Activated naive CD4-positive, alpha-beta T cell treated with anti-CD3 and anti-CD28 coated beads, Interleukin-2, amount 10 ng/mL, durations not matched to agents 7 days and 5 days (primary cell): ENCODE measurements around the gene TBC1D22A.

Experiments
- CTCF ChIA-PET: fragments of 350-600 bp; sonication (Branson Sonifier 250); formaldehyde crosslinking; loops from one replicate; lab custom pipeline; 2021; ENCODE audit warnings: antibody characterized with exemption; lab: Charles Lee
- DNase-seq: peaks from one replicate; pipeline ENCODE4 v3.0.0-alpha.2; 2020
- H3K27ac Mint-ChIP-seq: one replicate; pipeline ENCODE4 v1.8.0; 2021; ENCODE audit warnings: mild to moderate bottlenecking, moderate library complexity, mixed read lengths
- H3K27me3 Mint-ChIP-seq: one replicate; pipeline ENCODE4 v1.8.0; 2021; ENCODE audit warnings: mild to moderate bottlenecking, mixed read lengths
- H3K36me3 Mint-ChIP-seq: one replicate; pipeline ENCODE4 v1.8.0; 2021; ENCODE audit warnings: mixed read lengths
- H3K4me1 Mint-ChIP-seq: one replicate; pipeline ENCODE4 v1.8.0; 2021; ENCODE audit warnings: mixed read lengths
- H3K4me3 Mint-ChIP-seq: one replicate; pipeline ENCODE4 v1.8.0; 2021; ENCODE audit warnings: mild to moderate bottlenecking, moderate library complexity, mixed read lengths
- H3K9me3 Mint-ChIP-seq: one replicate; pipeline ENCODE4 v1.8.0; 2021; ENCODE audit warnings: mixed read lengths

Gene TBC1D22A

GRCh38 chr22:47208630-47209029 lies 446.2 kb downstream of the TBC1D22A start:
- Mint-ChIP-seq H3K27me3 (no peaks in the 10 kb centered on the region), H3K9me3 (peaks cover 9% of the 10 kb centered on the region), H3K4me3 (no peak overlapping the region), H3K27ac (no peak overlapping the region), H3K4me1 (no peaks in the 10 kb centered on the region), H3K36me3 (no peaks in the 10 kb centered on the region)
- CTCF ChIA-PET = no interaction called here
- DNase-seq = no peak

DNA sequence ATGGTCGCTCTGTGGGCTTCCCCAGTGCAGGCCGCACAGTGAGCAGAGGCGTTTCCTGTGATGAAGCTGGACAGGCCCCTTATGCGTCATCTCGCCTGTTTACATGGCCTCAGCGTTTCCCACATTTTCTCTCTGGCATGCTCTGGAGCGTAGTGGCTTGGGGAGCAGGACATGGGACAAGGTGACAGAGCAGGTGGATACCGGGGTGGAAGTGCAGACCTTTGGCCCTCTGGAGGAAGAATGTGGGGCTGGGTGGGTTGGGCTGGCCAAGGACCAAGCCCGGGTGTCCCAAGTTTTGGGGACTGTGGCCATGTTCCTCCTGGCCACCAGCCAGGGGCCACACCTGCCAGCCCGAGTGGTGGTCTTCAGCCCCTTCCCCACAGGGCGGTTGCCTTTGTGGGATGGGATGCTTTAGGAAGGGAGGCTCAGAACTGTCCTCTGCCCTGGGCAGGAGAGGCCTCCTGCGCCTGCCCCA lies 446.6 kb downstream of the TBC1D22A start:
- H3K27me3 Mint-ChIP-seq = no peaks in the 10 kb centered on the region
- H3K9me3 Mint-ChIP-seq = peaks cover 9% of the 10 kb centered on the region
- H3K4me1 Mint-ChIP-seq = no peaks in the 10 kb centered on the region

DNA sequence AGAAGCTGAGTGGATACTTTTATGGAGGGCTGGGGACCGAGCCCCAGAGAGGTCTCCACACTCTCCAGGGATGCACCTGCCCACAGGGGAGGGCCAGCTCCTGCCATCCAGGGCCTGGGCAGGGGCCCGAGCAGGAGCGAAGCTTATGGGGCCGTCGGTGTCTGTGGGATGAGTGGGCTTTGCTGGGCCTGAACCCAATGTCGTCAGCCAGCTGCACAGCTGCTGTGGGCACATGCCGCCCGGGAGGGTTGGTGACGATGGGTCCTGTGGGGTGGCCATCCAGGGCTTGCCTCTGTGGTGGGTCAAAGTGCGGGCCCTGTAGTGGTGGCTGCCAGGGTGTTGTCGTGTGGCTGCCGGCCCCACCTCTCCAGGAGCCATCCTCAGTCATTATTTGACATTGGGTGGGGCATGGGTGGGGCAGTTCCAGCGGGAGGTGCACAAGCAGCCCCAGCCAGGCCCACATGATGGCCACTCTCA lies 447.1 kb downstream of the TBC1D22A start:
- DNase-seq = no peak
- Mint-ChIP-seq H3K36me3 (no peaks in the 10 kb centered on the region), H3K4me1 (no peaks in the 10 kb centered on the region), H3K4me3 (no peak overlapping the region), H3K9me3 (peaks cover 9% of the 10 kb centered on the region), H3K27ac (no peak overlapping the region), H3K27me3 (no peaks in the 10 kb centered on the region)
- CTCF ChIA-PET = no interaction called here

More for the DNA sequence above, 446.6 kb downstream of the TBC1D22A start:
- no peak overlapping the region for H3K4me3 Mint-ChIP-seq
- DNase-seq = no peak
- no peaks in the 10 kb centered on the region for H3K36me3 Mint-ChIP-seq
- H3K27ac Mint-ChIP-seq = no peak overlapping the region
- CTCF ChIA-PET = no interaction called here

DNA sequence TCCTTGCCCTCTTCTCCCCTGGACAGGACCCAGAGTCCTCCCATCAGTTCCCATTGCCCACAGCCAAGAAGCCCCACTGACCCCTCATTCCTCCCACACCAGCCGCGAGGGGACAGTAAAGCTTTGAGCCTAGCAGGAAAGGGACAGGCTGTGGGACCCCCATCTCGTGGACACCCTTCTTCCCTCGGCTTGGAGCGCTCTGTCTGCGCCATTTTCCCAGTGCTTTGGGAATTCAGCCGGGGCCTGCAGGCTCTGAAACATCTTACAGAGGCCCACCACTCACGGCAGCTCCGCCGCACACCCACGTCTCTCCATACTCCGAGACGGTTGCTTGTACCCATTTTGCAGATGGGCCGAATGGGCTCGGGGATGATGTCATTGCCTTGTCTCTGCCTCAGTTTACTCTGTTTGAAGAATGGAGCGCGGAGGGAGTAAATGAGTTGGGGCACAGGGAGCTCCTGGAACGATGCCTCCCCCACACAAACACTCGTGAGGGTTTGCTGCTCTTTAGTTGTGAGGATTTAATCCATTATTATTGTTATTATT lies 447.7 kb downstream of the TBC1D22A start:
- H3K4me3 Mint-ChIP-seq = no peak overlapping the region
- no peak for DNase-seq
- H3K4me1 Mint-ChIP-seq = no peaks in the 10 kb centered on the region
- no peak overlapping the region for H3K27ac Mint-ChIP-seq
- CTCF ChIA-PET = no interaction called here
- peaks cover 9% of the 10 kb centered on the region for H3K9me3 Mint-ChIP-seq
- no peaks in the 10 kb centered on the region for H3K27me3 Mint-ChIP-seq
- no peaks in the 10 kb centered on the region for H3K36me3 Mint-ChIP-seq

- no peak overlapping the region for H3K27ac Mint-ChIP-seq
- peaks cover 9% of the 10 kb centered on the region for H3K9me3 Mint-ChIP-seq
- no peak overlapping the region for H3K4me3 Mint-ChIP-seq
- CTCF ChIA-PET = no interaction called here
- H3K27me3 Mint-ChIP-seq = no peaks in the 10 kb centered on the region
- H3K4me1 Mint-ChIP-seq = no peaks in the 10 kb centered on the region
- no peaks in the 10 kb centered on the region for H3K36me3 Mint-ChIP-seq
- no peak for DNase-seq
These were observed 448.2 kb downstream of the TBC1D22A start for GRCh38 chr22:47210686-47211085.

DNA sequence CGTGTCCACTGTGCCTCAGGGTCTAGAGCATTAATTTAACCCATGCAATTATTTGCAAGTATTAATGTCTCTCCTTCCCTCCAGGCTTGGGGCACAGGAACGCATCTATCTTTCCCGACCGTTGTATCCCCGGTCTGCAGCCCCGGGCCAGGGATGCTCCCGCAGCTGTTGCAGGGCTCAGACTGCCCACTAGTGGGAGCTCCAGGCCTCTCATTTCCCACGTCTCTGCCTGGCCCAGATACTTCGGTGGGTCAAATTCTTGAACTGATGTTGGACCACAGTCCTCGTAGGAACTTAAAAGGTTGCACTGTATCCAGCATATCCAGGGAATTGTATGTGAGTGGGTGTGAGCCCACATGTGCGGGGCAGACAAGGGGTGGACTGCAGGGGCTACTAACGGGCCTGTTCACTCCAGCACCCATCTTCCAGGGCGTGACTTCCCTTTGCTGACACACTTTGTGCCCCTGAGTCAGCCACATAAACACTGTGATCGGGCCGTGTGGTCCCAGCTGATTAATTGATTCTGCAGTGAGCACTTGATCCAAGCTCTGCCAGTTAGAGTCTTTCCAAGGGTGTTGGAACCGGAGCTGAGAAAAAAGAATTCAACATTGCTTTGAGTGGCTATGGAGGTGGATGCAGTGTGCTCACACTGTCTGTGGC lies 451.3 kb downstream of the TBC1D22A start:
- Mint-ChIP-seq H3K27me3 (no peaks in the 10 kb centered on the region), H3K27ac (no peak overlapping the region), H3K4me3 (no peak overlapping the region), H3K4me1 (no peaks in the 10 kb centered on the region), H3K36me3 (no peaks in the 10 kb centered on the region), H3K9me3 (peaks cover 9% of the 10 kb centered on the region)
- peak; percentile 64 for DNase-seq
- CTCF ChIA-PET = interaction anchor here (0.7 to 1.4 kb wide), 7 partner anchors 12 to 1279 kb away, joined by 3 to 8 read pairs (median 3); no protein-coding TSS in a partner anchor

DNA sequence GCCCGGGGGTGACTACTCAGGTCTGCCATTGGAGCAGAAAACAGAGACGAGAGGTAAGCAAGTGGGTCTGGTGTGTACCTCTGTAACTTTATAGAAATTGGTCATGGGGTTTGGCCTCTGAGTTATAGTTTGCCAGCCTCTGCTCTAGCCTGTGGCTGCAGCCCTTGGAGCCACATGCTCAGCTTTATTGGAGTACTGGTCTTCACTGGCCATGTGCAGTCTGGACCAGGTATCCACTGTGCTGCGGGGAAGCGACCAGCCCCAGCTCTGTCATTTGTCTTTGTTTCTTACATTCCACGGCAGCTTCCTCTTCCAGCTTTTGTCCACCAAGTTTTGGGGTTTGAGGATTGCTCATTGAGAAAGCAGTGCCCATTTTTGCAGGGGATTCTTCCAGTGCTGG lies 453.4 kb downstream of the TBC1D22A start:
- no peaks in the 10 kb centered on the region for H3K27me3 Mint-ChIP-seq
- H3K36me3 Mint-ChIP-seq = no peaks in the 10 kb centered on the region
- no peak overlapping the region for H3K27ac Mint-ChIP-seq
- no peaks in the 10 kb centered on the region for H3K4me1 Mint-ChIP-seq
- CTCF ChIA-PET = interaction anchor here (1.7 kb wide), 1 partner anchor 1277 kb away, joined by 4 read pairs; no protein-coding TSS in a partner anchor
- H3K9me3 Mint-ChIP-seq = peaks cover 13% of the 10 kb centered on the region
- DNase-seq = no peak
- no peak overlapping the region for H3K4me3 Mint-ChIP-seq

DNA sequence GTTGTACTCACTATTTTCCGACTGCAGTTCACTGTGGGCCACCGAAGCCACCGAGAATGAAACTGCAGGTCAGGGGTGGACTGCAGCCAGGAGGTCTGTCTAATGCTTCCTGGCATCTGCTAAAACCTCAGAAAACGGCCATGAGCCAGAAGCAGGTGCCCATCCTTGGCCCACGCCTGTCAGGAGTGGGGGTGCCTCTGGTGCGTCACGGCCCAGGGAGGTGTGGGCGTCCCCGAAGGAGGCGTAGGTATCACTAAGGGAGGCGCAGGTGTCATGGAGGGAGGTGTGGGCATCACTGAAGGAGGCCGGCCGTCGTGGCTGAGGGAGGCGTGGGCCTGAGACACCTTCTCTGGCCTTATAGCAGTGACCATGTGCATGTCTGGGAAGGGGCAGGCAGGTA lies 456.2 kb downstream of the TBC1D22A start:
- Mint-ChIP-seq H3K4me1 (no peaks in the 10 kb centered on the region), H3K36me3 (no peaks in the 10 kb centered on the region), H3K9me3 (peaks cover 10% of the 10 kb centered on the region), H3K27me3 (no peaks in the 10 kb centered on the region), H3K27ac (no peak overlapping the region), H3K4me3 (no peak overlapping the region)
- CTCF ChIA-PET = no interaction called here
- no peak for DNase-seq

DNA sequence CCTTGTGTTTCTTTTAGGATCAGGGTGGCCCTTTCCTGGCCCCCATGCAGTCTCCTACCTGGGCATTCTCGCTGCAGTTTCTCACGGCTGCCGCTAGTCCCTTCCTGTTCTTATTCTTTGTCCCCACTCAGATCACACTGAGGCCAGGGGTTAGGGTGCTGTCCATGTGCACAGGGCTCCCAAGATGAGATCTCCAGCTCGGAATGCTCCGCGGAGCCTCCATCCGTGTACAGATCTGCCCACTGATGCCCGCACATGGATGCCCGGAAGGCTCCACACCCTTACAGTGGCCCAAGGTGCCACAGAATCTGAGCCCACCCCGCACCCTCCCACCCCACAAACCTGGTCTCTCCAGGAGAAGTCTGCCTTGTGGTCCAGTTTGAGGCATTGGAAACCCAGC lies 457.3 kb downstream of the TBC1D22A start:
- no peak overlapping the region for H3K4me3 Mint-ChIP-seq
- H3K36me3 Mint-ChIP-seq = no peaks in the 10 kb centered on the region
- H3K27me3 Mint-ChIP-seq = no peaks in the 10 kb centered on the region
- no peaks in the 10 kb centered on the region for H3K4me1 Mint-ChIP-seq
- no peak overlapping the region for H3K27ac Mint-ChIP-seq
- no peak for DNase-seq
- H3K9me3 Mint-ChIP-seq = peaks cover 10% of the 10 kb centered on the region
- CTCF ChIA-PET = no interaction called here

- Mint-ChIP-seq H3K36me3 (no peaks in the 10 kb centered on the region), H3K27me3 (no peaks in the 10 kb centered on the region), H3K9me3 (peaks cover 10% of the 10 kb centered on the region), H3K4me3 (no peak overlapping the region), H3K4me1 (no peaks in the 10 kb centered on the region), H3K27ac (no peak overlapping the region)
- CTCF ChIA-PET = no interaction called here
- no peak for DNase-seq
These were observed 458.3 kb downstream of the TBC1D22A start for GRCh38 chr22:47220752-47221151.

GRCh38 chr22:47221840-47222615 lies 459.6 kb downstream of the TBC1D22A start:
- H3K4me3 Mint-ChIP-seq = no peak overlapping the region
- peaks cover 10% of the 10 kb centered on the region for H3K9me3 Mint-ChIP-seq
- H3K27me3 Mint-ChIP-seq = no peaks in the 10 kb centered on the region
- DNase-seq = no peak
- no peaks in the 10 kb centered on the region for H3K4me1 Mint-ChIP-seq
- no peaks in the 10 kb centered on the region for H3K36me3 Mint-ChIP-seq
- CTCF ChIA-PET = no interaction called here
- no peak overlapping the region for H3K27ac Mint-ChIP-seq
